Breast epithelium (tissue), 4 donors: ENCODE data around the gene DMD. TPM values are rescaled to one million over a fixed set of nuclear protein-coding genes. Genes with fewer than 3 reads are reported as not detected.

ENCODE experiments used
- DNase-seq, 2 donors: peaks; one replicate each; pipeline ENCODE4 v3.0.0-alpha.2; 2019; ENCODE audit warnings: low spot score in 2 of 2
- H3K27ac ChIP-seq, 2 donors: fragments of 200-600 bp; sonication (generic) in 1 of 2; one replicate each; pipeline ENCODE4 v1.5.1; 2016 to 2019; ENCODE audit warnings: mild to moderate bottlenecking in 1 of 2
- H3K27me3 ChIP-seq, 2 donors: fragments of 200-600 bp; sonication (generic) in 1 of 2; one replicate each; pipeline versions ENCODE4 v1.5.1 to v1.6.0; 2017 to 2019; ENCODE audit warnings: control low read depth in 1 of 2, mild to moderate bottlenecking in 1 of 2
- H3K36me3 ChIP-seq: fragments of 200-600 bp; one replicate; pipeline ENCODE4 v1.5.1; 2019
- H3K4me1 ChIP-seq, 2 donors: fragments of 200-600 bp; sonication (generic); one replicate each; pipeline ENCODE4 v1.5.1; 2016 to 2019; ENCODE audit warnings: control low read depth in 1 of 2
- H3K4me3 ChIP-seq, 3 donors: fragments of 200-600 bp; sonication (generic); 1 replicate in 2 of 3; 2 replicates in 1 of 3; pipeline ENCODE4 v1.5.1; 2016 to 2019; ENCODE audit warnings: mild to moderate bottlenecking in 3 of 3, moderate library complexity in 2 of 3
- H3K9me3 ChIP-seq, 2 donors: fragments of 200-600 bp; sonication (generic) in 1 of 2; one replicate each; pipeline ENCODE4 v1.5.1; 2016 to 2019; ENCODE audit warnings: control low read depth in 1 of 2
- CTCF ChIP-seq, 3 donors: fragments of 450-650 bp; IDR thresholded peaks; one replicate each; pipeline ENCODE4 v1.5.1; 2016 to 2017; ENCODE audit warnings: antibody characterized with exemption in 3 of 3, mild to moderate bottlenecking in 3 of 3, moderate library complexity in 3 of 3
- POLR2A ChIP-seq: fragments of 450-650 bp; IDR thresholded peaks from one replicate; pipeline ENCODE4 v1.6.1; 2016; ENCODE audit warnings: antibody characterized with exemption, mild to moderate bottlenecking, moderate library complexity
- POLR2AphosphoS5 ChIP-seq, 3 donors: sonication (generic); formaldehyde crosslinking; IDR thresholded peaks; one replicate each; pipeline ENCODE4 v1.6.1; 2017; ENCODE audit warnings: antibody characterized with exemption in 3 of 3
- intact Hi-C: fragments of 100-400 bp; cut with DNase I; formaldehyde crosslinking; loops from one replicate; pipeline ENCODE4 v1.15.1; 2023; ENCODE audit warnings: low total_unique reads
- total RNA-seq, 3 donors: library from RNA; depleted of rRNA; stranded (reverse); fragments of >200 nt; gene quantifications; one replicate each; pipeline ENCODE4 v1.1.0, GENCODE V29; 2016

Gene DMD
- total RNA-seq, 3 donors from 2014 or later, result 57.0 to 135 (median 65.2) TPM

GRCh38 chrX:32480019-32480418, 731.3 kb downstream of the DMD start:
- no peak for TF ChIP-seq CTCF (IDR thresholded peaks at IDR 0.05)
- TF ChIP-seq POLR2AphosphoS5 (IDR thresholded peaks at IDR 0.05), result no peak
- no peak for TF ChIP-seq POLR2A
- DNase-seq, result no peak
- Histone ChIP-seq H3K9me3 (no peaks in the 10 kb centered on the region), H3K4me3 (no peak overlapping the region), H3K27ac (no peak overlapping the region), H3K4me1 (no peaks in the 10 kb centered on the region), H3K27me3 (peaks cover 0 to 10% of the 10 kb centered on the region in 2 donors), H3K36me3 (no peaks in the 10 kb centered on the region)
- intact Hi-C loops, result no loop called here

GRCh38 chrX:32472364-32472763, 739.0 kb downstream of the DMD start:
- intact Hi-C loops, result no loop called here
- Histone ChIP-seq H3K4me3 (no peak overlapping the region), H3K27ac (no peak overlapping the region), H3K27me3 (peaks cover 0 to 8% of the 10 kb centered on the region in 2 donors), H3K9me3 (no peaks in the 10 kb centered on the region), H3K4me1 (no peaks in the 10 kb centered on the region), H3K36me3 (no peaks in the 10 kb centered on the region)
- TF ChIP-seq POLR2A (no peak), POLR2AphosphoS5 (IDR thresholded peaks at IDR 0.05) (no peak), CTCF (IDR thresholded peaks at IDR 0.05) (no peak)
- DNase-seq, result no peak

GRCh38 chrX:32455704-32456103, 755.6 kb downstream of the DMD start:
- Histone ChIP-seq H3K4me3 (no peak overlapping the region), H3K27me3 (peaks cover 0 to 8% of the 10 kb centered on the region in 2 donors), H3K36me3 (no peaks in the 10 kb centered on the region), H3K27ac (no peak overlapping the region), H3K4me1 (no peaks in the 10 kb centered on the region), H3K9me3 (no peaks in the 10 kb centered on the region)
- intact Hi-C loops, result no loop called here
- DNase-seq, result no peak
- TF ChIP-seq POLR2AphosphoS5 (IDR thresholded peaks at IDR 0.05) (no peak), CTCF (IDR thresholded peaks at IDR 0.05) (no peak), POLR2A (no peak)

GRCh38 chrX:32451954-32452695, 759.2 kb downstream of the DMD start:
- H3K9me3 ChIP-seq, result no peaks in the 10 kb centered on the region
- no peak for DNase-seq
- H3K27ac ChIP-seq, result no peak overlapping the region
- intact Hi-C loops, result no loop called here
- H3K4me3 ChIP-seq, result no peak overlapping the region
- H3K4me1 ChIP-seq, result no peaks in the 10 kb centered on the region
- H3K36me3 ChIP-seq, result no peaks in the 10 kb centered on the region
- peaks cover 0 to under 1% of the 10 kb centered on the region in 2 donors for H3K27me3 ChIP-seq
- TF ChIP-seq CTCF (IDR thresholded peaks at IDR 0.05), result no peak
- TF ChIP-seq POLR2AphosphoS5 (IDR thresholded peaks at IDR 0.05), result no peak
- TF ChIP-seq POLR2A, result no peak

- Histone ChIP-seq H3K27ac (no peak overlapping the region), H3K4me3 (no peak overlapping the region), H3K36me3 (no peaks in the 10 kb centered on the region), H3K9me3 (no peaks in the 10 kb centered on the region), H3K4me1 (no peaks in the 10 kb centered on the region), H3K27me3 (peaks cover 0 to 7% of the 10 kb centered on the region in 2 donors)
- TF ChIP-seq POLR2A, result no peak
- no peak for TF ChIP-seq POLR2AphosphoS5 (IDR thresholded peaks at IDR 0.05)
- TF ChIP-seq CTCF (IDR thresholded peaks at IDR 0.05), result no peak
- no peak for DNase-seq
- intact Hi-C loops, result no loop called here
These were observed 762.4 kb downstream of the DMD start for GRCh38 chrX:32448945-32449344.
